NCI-H774 (cell line): ENCODE results near the gene SULT2B1.
"Not testable (repeated sequence)": the region's sequence is repeated elsewhere in the genome, so short reads cannot be mapped to it uniquely, and the experiment has no call there.

Source experiments
- DNase-seq: peaks from one replicate; lab custom pipeline; 2025; lab: John Stamatoyannopoulos, UW

The SULT2B1 gene

DNA sequence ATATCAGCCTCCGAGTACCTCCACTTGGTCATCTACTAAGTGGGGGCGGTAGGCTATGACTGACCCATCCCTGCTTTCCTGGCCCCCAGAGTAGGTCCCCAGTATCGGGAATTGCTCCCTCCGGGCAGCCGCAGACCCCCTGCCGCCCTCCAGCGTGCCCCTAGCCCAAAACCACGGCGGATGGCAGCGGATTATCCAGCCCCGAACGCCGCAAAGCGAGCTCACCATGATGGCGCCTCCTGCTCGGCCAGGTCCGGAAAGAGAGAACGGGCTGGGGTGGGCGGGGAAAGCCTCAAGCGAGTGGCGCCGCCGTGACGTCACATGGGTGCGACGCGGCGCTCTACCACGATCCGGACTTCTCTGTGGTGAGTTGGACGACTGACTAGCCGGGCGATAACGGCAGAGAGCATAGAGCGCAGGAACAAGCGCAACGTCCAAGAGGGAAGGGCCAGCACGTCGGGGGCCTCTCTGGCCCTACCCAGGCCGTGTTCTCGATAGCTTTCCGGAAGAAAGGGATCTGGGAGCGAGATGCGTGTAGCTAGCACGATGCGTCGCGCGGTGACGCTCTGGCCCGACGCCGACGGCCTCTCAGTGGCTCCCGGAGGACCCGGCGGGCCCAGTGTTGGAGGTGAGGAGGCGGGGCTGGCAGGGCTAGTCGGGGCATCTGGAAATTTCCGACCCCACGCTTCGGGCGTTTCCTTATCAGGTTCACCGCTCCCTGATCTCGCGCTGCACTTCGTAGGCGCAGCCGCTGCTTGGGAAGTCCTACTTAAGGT lies 67.1 kb downstream of the SULT2B1 start, which contains the start of the genes RPL18 and SPHK2:
TSS of gene RPL18 (minus strand) at position 263 of the 776 bp plus-strand sequence. CDS start at position 228, 35 bp downstream.
TSS of gene SPHK2 (plus strand) at position 591 of the 776 bp plus-strand sequence. CDS start 1,009 bp downstream, outside the sequence.
- peak; percentile 99 for DNase-seq

GRCh38 chr19:48619692-48620585 lies 68.0 kb downstream of the SULT2B1 start:
- DNase-seq: no peak

- DNase-seq: no peak
These were observed 71.6 kb downstream of the SULT2B1 start for GRCh38 chr19:48623556-48624066.

GRCh38 chr19:48624067-48624594 lies 72.2 kb downstream of the SULT2B1 start:
- peak; percentile 98 for DNase-seq

DNA sequence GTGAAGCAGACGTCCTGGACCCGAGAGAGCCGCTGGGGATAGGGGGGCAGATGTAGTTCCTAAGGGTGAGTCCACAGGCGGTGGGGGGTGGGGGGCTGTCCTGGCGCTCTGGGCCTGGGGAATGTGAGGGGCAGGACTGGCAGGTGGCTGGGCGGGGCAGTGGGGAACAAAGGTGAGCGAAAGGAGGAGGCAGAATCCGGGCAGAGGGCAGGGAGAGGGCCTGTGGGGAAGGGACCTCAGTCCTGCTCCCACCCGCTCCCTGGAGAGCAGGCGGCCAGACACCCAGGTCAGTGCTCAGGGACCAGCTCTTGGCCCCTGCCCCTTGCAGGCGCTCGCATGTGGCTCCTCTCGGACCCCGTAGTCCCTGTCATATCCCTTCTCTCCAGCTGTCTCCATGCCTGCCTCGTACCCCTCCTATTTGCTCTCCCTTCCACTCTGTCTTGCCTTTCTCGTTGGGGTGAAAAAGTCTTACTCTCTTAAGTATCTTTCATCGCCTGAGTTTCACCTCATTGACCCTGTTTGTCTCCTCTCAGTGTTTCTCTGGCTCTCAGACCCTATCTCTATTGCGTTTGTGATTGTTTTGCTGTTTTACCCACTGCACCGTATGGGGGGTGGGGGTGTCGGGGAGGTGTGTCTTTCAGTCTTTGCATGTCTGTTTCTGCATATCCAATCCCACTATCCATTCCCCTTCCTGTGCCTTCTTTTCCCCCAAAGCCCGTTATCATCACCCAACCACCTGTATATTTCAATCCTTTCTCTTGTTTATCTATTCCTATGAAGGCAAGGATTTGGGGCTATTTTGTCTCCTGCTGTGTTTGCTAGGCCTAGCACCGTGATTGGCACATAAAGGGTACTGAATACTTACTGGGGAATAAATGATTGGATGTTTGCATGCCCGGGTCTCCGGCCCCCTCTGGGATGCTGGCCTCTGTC lies 73.1 kb downstream of the SULT2B1 start:
- no peak for DNase-seq

DNA sequence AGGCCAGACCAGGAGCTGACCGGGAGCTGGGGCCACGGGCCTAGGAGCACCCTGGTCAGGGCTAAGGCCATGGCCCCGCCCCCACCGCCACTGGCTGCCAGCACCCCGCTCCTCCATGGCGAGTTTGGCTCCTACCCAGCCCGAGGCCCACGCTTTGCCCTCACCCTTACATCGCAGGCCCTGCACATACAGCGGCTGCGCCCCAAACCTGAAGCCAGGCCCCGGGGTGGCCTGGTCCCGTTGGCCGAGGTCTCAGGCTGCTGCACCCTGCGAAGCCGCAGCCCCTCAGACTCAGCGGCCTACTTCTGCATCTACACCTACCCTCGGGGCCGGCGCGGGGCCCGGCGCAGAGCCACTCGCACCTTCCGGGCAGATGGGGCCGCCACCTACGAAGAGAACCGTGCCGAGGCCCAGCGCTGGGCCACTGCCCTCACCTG lies 73.9 kb downstream of the SULT2B1 start:
- no peak for DNase-seq

GRCh38 chr19:48627201-48627864 lies 75.4 kb downstream of the SULT2B1 start:
- no peak for DNase-seq

GRCh38 chr19:48627865-48628314 lies 75.9 kb downstream of the SULT2B1 start:
- DNase-seq: no peak

DNA sequence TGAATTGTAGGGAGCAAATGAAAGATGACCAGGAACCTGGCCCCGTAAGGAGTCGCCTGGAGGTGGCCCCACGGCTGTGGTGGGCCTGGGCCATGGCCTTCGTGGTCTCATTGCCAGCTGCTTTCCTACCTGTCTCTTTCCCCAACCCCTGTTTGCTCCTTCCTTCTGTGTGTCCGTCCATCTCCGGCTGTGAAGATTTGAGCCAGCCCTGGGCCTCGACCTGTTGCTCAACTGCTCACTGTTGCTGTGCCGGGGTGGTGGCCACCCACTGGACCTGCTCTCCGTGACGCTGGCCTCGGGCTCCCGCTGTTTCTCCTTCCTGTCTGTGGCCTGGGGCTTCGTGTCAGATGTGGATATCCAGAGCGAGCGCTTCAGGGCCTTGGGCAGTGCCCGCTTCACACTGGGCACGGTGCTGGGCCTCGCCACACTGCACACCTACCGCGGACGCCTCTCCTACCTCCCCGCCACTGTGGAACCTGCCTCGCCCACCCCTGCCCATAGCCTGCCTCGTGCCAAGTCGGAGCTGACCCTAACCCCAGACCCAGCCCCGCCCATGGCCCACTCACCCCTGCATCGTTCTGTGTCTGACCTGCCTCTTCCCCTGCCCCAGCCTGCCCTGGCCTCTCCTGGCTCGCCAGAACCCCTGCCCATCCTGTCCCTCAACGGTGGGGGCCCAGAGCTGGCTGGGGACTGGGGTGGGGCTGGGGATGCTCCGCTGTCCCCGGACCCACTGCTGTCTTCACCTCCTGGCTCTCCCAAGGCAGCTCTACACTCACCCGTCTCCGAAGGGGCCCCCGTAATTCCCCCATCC lies 76.7 kb downstream of the SULT2B1 start:
- DNase-seq: no peak

DNA sequence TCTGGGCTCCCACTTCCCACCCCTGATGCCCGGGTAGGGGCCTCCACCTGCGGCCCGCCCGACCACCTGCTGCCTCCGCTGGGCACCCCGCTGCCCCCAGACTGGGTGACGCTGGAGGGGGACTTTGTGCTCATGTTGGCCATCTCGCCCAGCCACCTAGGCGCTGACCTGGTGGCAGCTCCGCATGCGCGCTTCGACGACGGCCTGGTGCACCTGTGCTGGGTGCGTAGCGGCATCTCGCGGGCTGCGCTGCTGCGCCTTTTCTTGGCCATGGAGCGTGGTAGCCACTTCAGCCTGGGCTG lies 77.3 kb downstream of the SULT2B1 start:
- no peak for DNase-seq

GRCh38 chr19:48629599-48630295 lies 77.8 kb downstream of the SULT2B1 start:
- no peak for DNase-seq

DNA sequence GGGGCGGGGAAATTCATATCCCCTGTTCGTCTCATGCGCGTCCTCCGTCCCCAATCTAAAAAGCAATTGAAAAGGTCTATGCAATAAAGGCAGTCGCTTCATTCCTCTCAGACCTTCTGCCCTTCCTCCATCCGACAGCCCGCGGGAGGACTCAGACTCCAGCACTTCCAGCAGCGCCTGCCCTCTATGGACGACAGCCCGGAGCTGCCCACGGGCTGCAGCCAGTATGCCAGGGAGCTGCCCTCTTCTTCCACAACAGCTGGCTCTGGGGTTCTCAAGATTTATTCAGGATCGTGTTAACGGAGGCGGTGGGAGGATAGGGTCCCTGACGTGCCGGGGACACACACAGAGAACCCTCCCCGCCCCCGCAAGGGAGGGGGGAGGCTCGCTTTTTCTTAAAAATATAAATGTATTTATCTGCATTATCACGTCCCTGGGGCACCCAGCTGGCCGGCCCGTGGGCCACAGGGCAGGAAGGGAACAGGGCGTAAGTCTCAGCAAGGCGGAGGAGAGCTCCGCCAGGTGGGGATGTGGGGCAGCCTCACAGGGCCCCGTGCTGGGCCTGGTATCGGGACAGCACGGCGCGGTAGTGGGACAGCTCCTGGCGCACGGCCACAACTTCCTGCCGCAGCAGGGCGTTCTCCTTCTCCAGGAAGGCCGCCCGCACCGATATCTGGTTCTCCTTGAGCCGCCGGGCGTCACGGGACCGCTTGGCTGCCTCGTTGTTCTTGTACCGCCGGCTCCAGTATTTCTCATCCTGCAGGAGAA lies 78.5 kb downstream of the SULT2B1 start:
- no peak for DNase-seq

GRCh38 chr19:48631225-48631624 lies 79.3 kb downstream of the SULT2B1 start:
- no peak for DNase-seq

DNA sequence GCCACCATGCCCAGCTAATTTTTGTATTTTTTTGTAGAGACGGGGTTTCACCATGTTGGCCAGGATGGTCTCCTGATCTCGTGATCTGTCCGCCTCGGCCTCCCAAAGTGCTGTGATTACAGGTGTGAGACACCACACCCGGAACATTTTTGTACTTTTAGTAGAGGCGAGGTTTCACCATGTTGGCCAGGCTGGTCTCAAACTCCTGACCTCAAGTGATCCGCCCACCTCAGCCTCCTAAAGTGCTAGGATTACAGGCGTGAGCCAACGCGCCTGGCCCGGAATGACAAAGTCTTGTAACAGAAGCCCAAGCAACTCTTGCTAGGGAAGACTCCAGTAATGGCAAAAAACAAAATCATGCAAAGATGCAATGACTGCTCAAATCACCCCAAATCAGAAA lies 80.3 kb downstream of the SULT2B1 start:
- not testable (repeated sequence) for DNase-seq

GRCh38 chr19:48632692-48633147 lies 80.7 kb downstream of the SULT2B1 start:
- DNase-seq: no peak

DNA sequence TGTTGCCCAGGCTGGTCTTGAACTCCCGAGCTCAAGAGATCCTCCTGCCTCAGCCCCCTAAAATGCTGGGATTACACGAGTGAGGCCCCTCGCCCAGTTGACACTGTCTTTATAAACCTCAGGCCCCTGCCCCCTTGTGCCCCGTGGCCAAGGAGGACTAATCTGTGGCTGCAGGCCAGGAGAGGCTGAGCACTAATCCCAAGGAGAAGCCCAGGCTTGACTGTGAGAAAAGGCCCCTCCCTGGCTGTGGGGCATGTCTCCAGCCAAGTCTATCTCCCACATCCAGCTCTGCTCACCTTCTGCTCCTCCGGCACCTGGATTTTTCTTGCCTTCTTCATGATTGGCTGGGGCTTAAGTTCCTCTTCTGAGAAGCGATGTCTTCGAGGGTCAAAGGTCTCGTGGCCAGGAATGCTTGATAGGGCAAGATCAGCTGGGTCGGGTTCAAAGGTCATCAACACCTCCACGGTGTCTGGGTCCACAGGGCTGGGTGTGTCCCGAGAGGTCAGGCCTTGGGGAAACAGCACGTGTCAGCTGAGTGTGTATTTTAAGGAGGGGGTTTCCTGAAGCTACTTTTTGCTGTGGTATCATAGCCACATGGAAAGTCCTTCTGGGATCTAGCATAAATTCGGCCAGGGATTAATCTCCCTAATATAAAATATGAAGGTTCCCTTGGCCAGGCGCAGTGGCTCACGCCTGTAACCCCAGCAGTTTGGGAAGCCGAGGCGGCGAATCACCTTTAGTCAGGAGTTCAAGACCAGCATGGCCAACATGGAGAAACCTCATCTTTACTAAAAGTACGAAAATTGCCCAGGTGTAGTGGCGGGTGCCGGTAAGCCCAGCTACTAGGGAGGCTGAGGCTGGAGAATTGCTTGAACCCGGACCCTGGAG lies 81.4 kb downstream of the SULT2B1 start:
- DNase-seq: no peak

DNA sequence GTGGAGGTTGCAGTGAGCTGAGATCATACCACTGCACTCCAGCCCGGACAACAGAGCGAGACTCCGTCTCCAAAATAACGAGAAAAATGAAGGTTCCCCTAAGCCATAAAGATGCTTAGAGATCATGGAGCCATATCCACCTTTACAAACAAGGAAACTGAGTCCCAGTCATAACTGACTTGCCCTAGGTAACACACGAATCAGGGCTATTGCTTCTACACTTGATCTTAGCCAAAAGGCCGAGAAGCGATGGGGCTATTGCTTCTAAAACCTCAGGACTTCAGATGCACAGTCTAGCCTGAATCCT lies 82.0 kb downstream of the SULT2B1 start:
- DNase-seq: no peak
